Activated CD8-positive, alpha-beta T cell treated with anti-CD3 and anti-CD28 coated beads, Interleukin-2, amount 10 ng/mL, durations not matched to agents 7 days and 5 days (primary cell): Measurements from ENCODE around the gene CCL22. TPM values are rescaled to one million over a fixed set of nuclear protein-coding genes. Genes with fewer than 3 reads are reported as not detected.
A peak's percentile ranks its signal among the peaks of the same experiment; 100 is the strongest.
"Not testable (repeated sequence)": the region's sequence is repeated elsewhere in the genome, so short reads cannot be mapped to it uniquely, and the experiment has no call there.

ENCODE experiments used
- ATAC-seq: fragments of 150-1000 bp; cut with Tn5 transposase; one replicate; pipeline ENCODE4 v1.10.0; 2021; ENCODE audit warnings: moderate library complexity
- CTCF ChIA-PET: fragments of 350-600 bp; sonication (Branson Sonifier 250); formaldehyde crosslinking; loops from one replicate; lab custom pipeline; 2021; ENCODE audit warnings: antibody characterized with exemption; lab: Charles Lee
- POLR2A ChIA-PET: fragments of 350-600 bp; sonication (Branson Sonifier 250); formaldehyde crosslinking; loops from one replicate; lab custom pipeline; 2021; ENCODE audit warnings: antibody characterized with exemption; lab: Charles Lee
- DNase-seq: peaks from one replicate; pipeline ENCODE4 v3.0.0-alpha.2; 2020
- H3K27ac Mint-ChIP-seq: one replicate; pipeline ENCODE4 v1.8.0; 2021; ENCODE audit warnings: mild to moderate bottlenecking, mixed read lengths
- H3K27me3 Mint-ChIP-seq: one replicate; pipeline ENCODE4 v1.8.0; 2021; ENCODE audit warnings: low read depth, mixed read lengths
- H3K36me3 Mint-ChIP-seq: one replicate; pipeline ENCODE4 v1.8.0; 2021; ENCODE audit warnings: low read depth, mixed read lengths
- H3K4me1 Mint-ChIP-seq: one replicate; pipeline ENCODE4 v1.8.0; 2021; ENCODE audit warnings: low read depth, mixed read lengths
- H3K4me3 Mint-ChIP-seq: one replicate; pipeline ENCODE4 v1.8.0; 2021; ENCODE audit warnings: mild to moderate bottlenecking, mixed read lengths
- H3K9me3 Mint-ChIP-seq: one replicate; pipeline ENCODE4 v1.8.0; 2022; ENCODE audit warnings: mixed read lengths; ENCODE audit not compliant: insufficient read depth
- total RNA-seq, 2 experiments: library from RNA; stranded (reverse); gene quantifications; one replicate each; pipeline ENCODE4 v1.2.3, GENCODE V29; 2021

CCL22 gene
- total RNA-seq, 2 experiments from 2014 or later: 0.97 to 0.99 TPM

GRCh38 chr16:57367116-57367752 is 8.7 kb downstream of the CCL22 start:
- peaks cover 11% of the 10 kb centered on the region for H3K27me3 Mint-ChIP-seq
- ChIA-PET POLR2A (no interaction called here), CTCF (no interaction called here)
- no peak for ATAC-seq
- no peak overlapping the region for H3K4me3 Mint-ChIP-seq
- no peaks in the 10 kb centered on the region for H3K36me3 Mint-ChIP-seq
- no peak overlapping the region for H3K27ac Mint-ChIP-seq
- no peaks in the 10 kb centered on the region for H3K9me3 Mint-ChIP-seq
- DNase-seq: no peak
- H3K4me1 Mint-ChIP-seq: no peaks in the 10 kb centered on the region

GRCh38 chr16:57371494-57372371 is 13.2 kb downstream of the CCL22 start:
- ATAC-seq (no peak), DNase-seq (no peak)
- Mint-ChIP-seq H3K27ac (no peak overlapping the region), H3K27me3 (peaks cover 11% of the 10 kb centered on the region), H3K9me3 (no peaks in the 10 kb centered on the region), H3K4me1 (no peaks in the 10 kb centered on the region), H3K36me3 (no peaks in the 10 kb centered on the region), H3K4me3 (no peak overlapping the region)
- ChIA-PET CTCF (no interaction called here), POLR2A (no interaction called here)

- ATAC-seq (no peak), DNase-seq (no peak)
- no peaks in the 10 kb centered on the region for H3K9me3 Mint-ChIP-seq
- POLR2A ChIA-PET: no interaction called here
- no peaks in the 10 kb centered on the region for H3K36me3 Mint-ChIP-seq
- H3K27me3 Mint-ChIP-seq: peaks cover 8% of the 10 kb centered on the region
- peaks cover 5% of the 10 kb centered on the region for H3K4me1 Mint-ChIP-seq
- CTCF ChIA-PET: no interaction called here
- H3K4me3 Mint-ChIP-seq: no peak within 1 kb of the TSS
- H3K27ac Mint-ChIP-seq: no peak within 1 kb of the TSS
Observed at GRCh38 chr16:57372372-57373116, 14.0 kb downstream of the CCL22 start, which contains the start of gene CX3CL1. CX3CL1 (plus strand) TSS chr16:57372490; CDS start chr16:57372569, 79 bp downstream.

- CTCF ChIA-PET: no interaction called here
- ATAC-seq (no peak), DNase-seq (no peak)
- Mint-ChIP-seq H3K4me3 (no peak overlapping the region), H3K27me3 (peaks cover 6% of the 10 kb centered on the region), H3K4me1 (peaks cover 10% of the 10 kb centered on the region), H3K36me3 (no peaks in the 10 kb centered on the region), H3K9me3 (no peaks in the 10 kb centered on the region), H3K27ac (no peak overlapping the region)
- POLR2A ChIA-PET: no interaction called here
Observed at GRCh38 chr16:57373117-57373947, 14.7 kb downstream of the CCL22 start.

- no peak for ATAC-seq
- no peak for DNase-seq
Observed at GRCh38 chr16:57374067-57374534, 15.5 kb downstream of the CCL22 start.

GRCh38 chr16:57374925-57375465 is 16.4 kb downstream of the CCL22 start:
- CTCF ChIA-PET, H3K9me3 Mint-ChIP-seq, H3K36me3 Mint-ChIP-seq, DNase-seq, H3K27ac Mint-ChIP-seq, ATAC-seq, H3K4me1 Mint-ChIP-seq, POLR2A ChIA-PET, H3K4me3 Mint-ChIP-seq, H3K27me3 Mint-ChIP-seq: not testable (repeated sequence)

More at GRCh38 chr16:57374067-57374534, 15.5 kb downstream of the CCL22 start:
- CTCF ChIA-PET: no interaction called here
- Mint-ChIP-seq H3K4me1 (peaks cover 10% of the 10 kb centered on the region), H3K4me3 (no peak overlapping the region), H3K36me3 (no peaks in the 10 kb centered on the region), H3K27me3 (peaks cover 4% of the 10 kb centered on the region), H3K9me3 (no peaks in the 10 kb centered on the region), H3K27ac (no peak overlapping the region)
- POLR2A ChIA-PET: no interaction called here

GRCh38 chr16:57376313-57376818 is 17.8 kb downstream of the CCL22 start:
- peaks cover 16% of the 10 kb centered on the region for H3K4me1 Mint-ChIP-seq

GRCh38 chr16:57377080-57377841 is 18.7 kb downstream of the CCL22 start:
- no peak overlapping the region for H3K4me3 Mint-ChIP-seq

More at GRCh38 chr16:57376313-57376818, 17.8 kb downstream of the CCL22 start:
- no peak for ATAC-seq
- POLR2A ChIA-PET: no interaction called here
- no peak for DNase-seq
- H3K27ac Mint-ChIP-seq: no peak overlapping the region
- CTCF ChIA-PET: no interaction called here
- no peaks in the 10 kb centered on the region for H3K9me3 Mint-ChIP-seq
- H3K27me3 Mint-ChIP-seq: no peaks in the 10 kb centered on the region
- no peak overlapping the region for H3K4me3 Mint-ChIP-seq
- H3K36me3 Mint-ChIP-seq: no peaks in the 10 kb centered on the region

GRCh38 chr16:57379579-57379978 is 21.0 kb downstream of the CCL22 start:
- Mint-ChIP-seq H3K4me1 (peaks cover 20% of the 10 kb centered on the region), H3K27me3 (no peaks in the 10 kb centered on the region), H3K27ac (no peak overlapping the region), H3K9me3 (no peaks in the 10 kb centered on the region), H3K4me3 (no peak overlapping the region), H3K36me3 (no peaks in the 10 kb centered on the region)
- POLR2A ChIA-PET: no interaction called here
- ATAC-seq (no peak), DNase-seq (no peak)
- CTCF ChIA-PET: no interaction called here

More at GRCh38 chr16:57377080-57377841, 18.7 kb downstream of the CCL22 start:
- DNase-seq (peak; percentile 37), ATAC-seq (peak; percentile 37)
- ChIA-PET CTCF (interaction anchor here (1.4 to 1.6 kb wide), 2 partner anchors 40 to 42 kb away, joined by 3 to 10 read pairs; no protein-coding TSS in a partner anchor), POLR2A (interaction anchor here (0.5 to 0.8 kb wide), 2 partner anchors 30 to 446 kb away, joined by 3 read pairs; no protein-coding TSS in a partner anchor)
- Mint-ChIP-seq H3K4me1 (peaks cover 20% of the 10 kb centered on the region), H3K27ac (no peak overlapping the region), H3K27me3 (no peaks in the 10 kb centered on the region), H3K9me3 (no peaks in the 10 kb centered on the region), H3K36me3 (no peaks in the 10 kb centered on the region)
